ENCODE results near the gene MS4A3.

DNA sequence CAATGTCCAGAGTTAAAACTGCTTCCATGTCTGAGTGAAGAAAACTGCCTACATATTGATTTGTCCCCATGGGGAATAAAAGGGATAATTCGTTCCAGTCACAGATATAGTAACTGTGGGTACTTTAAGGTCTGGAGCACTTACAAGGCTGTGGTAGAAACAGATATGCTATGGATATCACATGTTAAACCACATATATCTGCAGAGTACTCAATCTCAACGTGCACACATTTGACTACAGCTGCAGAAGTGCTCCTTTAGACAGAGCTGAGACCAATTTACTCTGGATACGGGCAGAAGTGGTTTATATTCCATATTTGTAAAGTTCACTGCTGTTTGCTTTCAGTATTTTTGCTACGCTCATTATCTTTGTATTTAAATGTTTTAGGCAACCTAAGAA, 22.3 kb downstream of the MS4A3 start:
- TF ChIP-seq, protein P1, sequence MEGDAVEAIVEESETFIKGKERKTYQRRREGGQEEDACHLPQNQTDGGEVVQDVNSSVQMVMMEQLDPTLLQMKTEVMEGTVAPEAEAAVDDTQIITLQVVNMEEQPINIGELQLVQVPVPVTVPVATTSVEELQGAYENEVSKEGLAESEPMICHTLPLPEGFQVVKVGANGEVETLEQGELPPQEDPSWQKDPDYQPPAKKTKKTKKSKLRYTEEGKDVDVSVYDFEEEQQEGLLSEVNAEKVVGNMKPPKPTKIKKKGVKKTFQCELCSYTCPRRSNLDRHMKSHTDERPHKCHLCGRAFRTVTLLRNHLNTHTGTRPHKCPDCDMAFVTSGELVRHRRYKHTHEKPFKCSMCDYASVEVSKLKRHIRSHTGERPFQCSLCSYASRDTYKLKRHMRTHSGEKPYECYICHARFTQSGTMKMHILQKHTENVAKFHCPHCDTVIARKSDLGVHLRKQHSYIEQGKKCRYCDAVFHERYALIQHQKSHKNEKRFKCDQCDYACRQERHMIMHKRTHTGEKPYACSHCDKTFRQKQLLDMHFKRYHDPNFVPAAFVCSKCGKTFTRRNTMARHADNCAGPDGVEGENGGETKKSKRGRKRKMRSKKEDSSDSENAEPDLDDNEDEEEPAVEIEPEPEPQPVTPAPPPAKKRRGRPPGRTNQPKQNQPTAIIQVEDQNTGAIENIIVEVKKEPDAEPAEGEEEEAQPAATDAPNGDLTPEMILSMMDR (conservative IDR thresholded peaks at IDR 0.05; ENCODE audit: low read length) = no peak
- TF ChIP-seq EZH2phosphoT487 (IDR thresholded peaks at IDR 0.05; ENCODE audit: borderline replicate concordance, low read depth, low read length) = no peak
